ENCODE measurements around the gene REEP5.

- TF ChIP-seq POLR2AphosphoS5 (IDR thresholded peaks at IDR 0.05) = no peak
- TF ChIP-seq CTCF (IDR thresholded peaks at IDR 0.05) = no peak
Measured at GRCh38 chr5:112895682-112896081, 26.3 kb downstream of the REEP5 start.
